GM23338 (cell line): Measurements from ENCODE around the gene RNASEH2C.

Experiments used
- CREB1 ChIP-seq: fragments of 250-450 bp; sonication (Bioruptor Pico); IDR thresholded peaks from 2 replicates; pipeline ENCODE4 v1.5.0; 2020; ENCODE audit warnings: low read depth, mild to moderate bottlenecking, moderate library complexity
- ETS1 ChIP-seq: IDR thresholded peaks from 2 replicates; pipeline ENCODE4 v1.6.1; 2016; ENCODE audit warnings: antibody characterized with exemption
- EZH2 ChIP-seq: fragments of 200-600 bp; sonication (generic); IDR thresholded peaks from one replicate; pipeline ENCODE4 v1.8.0; 2017; ENCODE audit warnings: antibody characterized with exemption, mild to moderate bottlenecking, low read depth; ENCODE audit not compliant: unreplicated experiment
- EZH2phosphoT487 ChIP-seq: fragments of 200-600 bp; sonication (generic); IDR thresholded peaks from one replicate; pipeline ENCODE4 v1.8.1; 2018; ENCODE audit warnings: antibody characterized with exemption; ENCODE audit not compliant: unreplicated experiment
- JUNB ChIP-seq: IDR thresholded peaks from one replicate; pipeline ENCODE4 v1.6.1; 2016; ENCODE audit warnings: antibody characterized with exemption; ENCODE audit not compliant: unreplicated experiment
- NANOG ChIP-seq: IDR thresholded peaks from 2 replicates; pipeline ENCODE4 v1.6.1; 2016; ENCODE audit warnings: antibody characterized with exemption, borderline replicate concordance
- POLR2AphosphoS5 ChIP-seq: IDR thresholded peaks from 2 replicates; pipeline ENCODE4 v1.6.1; 2016; ENCODE audit warnings: antibody characterized with exemption, low read depth
- REST ChIP-seq: IDR thresholded peaks from one replicate; pipeline ENCODE4 v1.6.1; 2018; ENCODE audit warnings: antibody characterized with exemption; ENCODE audit not compliant: unreplicated experiment
- STAT1 ChIP-seq: IDR thresholded peaks from one replicate; pipeline ENCODE4 v1.6.1; 2016; ENCODE audit warnings: antibody characterized with exemption; ENCODE audit not compliant: unreplicated experiment
- ZNF114 ChIP-seq: fragments of 250-450 bp; sonication (Bioruptor Pico); IDR thresholded peaks from 2 replicates; pipeline ENCODE4 v1.5.0; 2020; ENCODE audit warnings: mild to moderate bottlenecking, moderate library complexity
- ZNF331 ChIP-seq: fragments of 250-450 bp; sonication (Bioruptor Pico); IDR thresholded peaks from 2 replicates; pipeline ENCODE4 v1.5.0; 2020; ENCODE audit warnings: low read depth, mild to moderate bottlenecking, moderate library complexity
- ZNF462 ChIP-seq: fragments of 250-450 bp; sonication (Bioruptor Pico); IDR thresholded peaks from 2 replicates; pipeline ENCODE4 v1.5.0; 2020; ENCODE audit warnings: mild to moderate bottlenecking, moderate library complexity
- TF ChIP-seq, protein P1 (sequence below), 2 experiments: fragments of 200-600 bp in 1 of 2; sonication (generic) in 1 of 2; conservative IDR thresholded peaks; 2 replicates each; pipeline versions ENCODE4 v1.5.1 to v1.6.1; 2016 to 2017; ENCODE audit warnings: antibody characterized with exemption in 2 of 2, low read depth in 2 of 2, mild to moderate bottlenecking in 2 of 2, moderate library complexity in 1 of 2

DNA sequence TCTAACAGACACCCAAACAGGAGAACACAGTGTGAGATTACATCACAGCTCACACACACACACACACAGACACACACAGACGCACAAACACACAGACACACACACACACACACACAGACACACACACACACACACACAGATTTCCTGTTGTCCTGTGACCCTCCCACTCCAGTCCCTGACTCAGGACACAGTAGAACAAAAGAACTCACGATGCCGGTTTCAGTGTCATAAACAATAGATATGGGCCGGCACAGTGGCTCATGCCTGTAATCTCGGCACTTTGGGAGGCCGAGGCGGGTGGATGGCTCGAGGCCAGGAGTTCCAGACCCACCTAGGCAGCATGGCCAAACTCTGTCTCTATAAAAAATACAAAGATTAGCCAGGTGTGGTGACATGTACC is 22.4 kb downstream of the RNASEH2C start:
- TF ChIP-seq EZH2phosphoT487 (no peak), CREB1 (CRISPR knock-in tag) (no peak), REST (no peak), POLR2AphosphoS5 (no peak), EZH2 (no peak), JUNB (no peak), ZNF331 (CRISPR knock-in tag) (no peak), ZNF114 (no peak), STAT1 (no peak), NANOG (no peak), ETS1 (no peak), ZNF462 (no peak)
- TF ChIP-seq, protein P1, sequence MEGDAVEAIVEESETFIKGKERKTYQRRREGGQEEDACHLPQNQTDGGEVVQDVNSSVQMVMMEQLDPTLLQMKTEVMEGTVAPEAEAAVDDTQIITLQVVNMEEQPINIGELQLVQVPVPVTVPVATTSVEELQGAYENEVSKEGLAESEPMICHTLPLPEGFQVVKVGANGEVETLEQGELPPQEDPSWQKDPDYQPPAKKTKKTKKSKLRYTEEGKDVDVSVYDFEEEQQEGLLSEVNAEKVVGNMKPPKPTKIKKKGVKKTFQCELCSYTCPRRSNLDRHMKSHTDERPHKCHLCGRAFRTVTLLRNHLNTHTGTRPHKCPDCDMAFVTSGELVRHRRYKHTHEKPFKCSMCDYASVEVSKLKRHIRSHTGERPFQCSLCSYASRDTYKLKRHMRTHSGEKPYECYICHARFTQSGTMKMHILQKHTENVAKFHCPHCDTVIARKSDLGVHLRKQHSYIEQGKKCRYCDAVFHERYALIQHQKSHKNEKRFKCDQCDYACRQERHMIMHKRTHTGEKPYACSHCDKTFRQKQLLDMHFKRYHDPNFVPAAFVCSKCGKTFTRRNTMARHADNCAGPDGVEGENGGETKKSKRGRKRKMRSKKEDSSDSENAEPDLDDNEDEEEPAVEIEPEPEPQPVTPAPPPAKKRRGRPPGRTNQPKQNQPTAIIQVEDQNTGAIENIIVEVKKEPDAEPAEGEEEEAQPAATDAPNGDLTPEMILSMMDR (conservative IDR thresholded peaks at IDR 0.05; ENCODE audit: low read depth in 2 of 2): no peak
